NCI-H1436 treated with DMSO at 0.1 percent for 48 hours (cell line): ENCODE data around the gene KRI1.

Source experiments
- DNase-seq: peaks from one replicate; lab custom pipeline; 2025; lab: John Stamatoyannopoulos, UW

The KRI1 gene

GRCh38 chr19:10518444-10519361 is 47.1 kb downstream of the KRI1 start:
- no peak for DNase-seq

GRCh38 chr19:10517760-10518443 is 47.9 kb downstream of the KRI1 start:
- DNase-seq, result no peak

GRCh38 chr19:10517361-10517759 is 48.5 kb downstream of the KRI1 start, which contains the start of gene S1PR5:
S1PR5 (minus strand) TSS chr19:10517447; CDS start chr19:10515011, 2,436 bp downstream.
- no peak for DNase-seq

GRCh38 chr19:10516671-10517286 is 49.0 kb downstream of the KRI1 start:
- DNase-seq, result no peak

GRCh38 chr19:10516064-10516385 is 49.8 kb downstream of the KRI1 start:
- no peak for DNase-seq

GRCh38 chr19:10514211-10515145 is 51.3 kb downstream of the KRI1 start:
- no peak for DNase-seq

GRCh38 chr19:10513223-10513622 is 52.6 kb downstream of the KRI1 start:
- DNase-seq, result no peak

GRCh38 chr19:10510301-10510802 is 55.5 kb downstream of the KRI1 start:
- no peak for DNase-seq

- DNase-seq, result no peak
Measured at GRCh38 chr19:10508707-10509106, 57.1 kb downstream of the KRI1 start.

- DNase-seq, result no peak
Measured at GRCh38 chr19:10508036-10508435, 57.8 kb downstream of the KRI1 start.

GRCh38 chr19:10505583-10506229 is 60.1 kb downstream of the KRI1 start:
- no peak for DNase-seq
